Lower lobe of right lung (tissue), 2 donors: ENCODE data around the gene DES. TPM values are rescaled to one million over a fixed set of nuclear protein-coding genes. Genes with fewer than 3 reads are reported as not detected.

ENCODE experiments used
- ATAC-seq, 2 donors: fragments of 200-7000 bp; cut with Tn5 transposase; one replicate each; pipeline ENCODE4 v1.9.1; 2020 to 2022; ENCODE audit warnings: mild to moderate bottlenecking in 2 of 2, moderate library complexity in 2 of 2
- DNase-seq: peaks from one replicate; pipeline ENCODE4 v3.0.0-alpha.2; 2020
- H3K27ac ChIP-seq: fragments of 200-600 bp; one replicate; pipeline ENCODE4 v1.8.0; 2022
- H3K27me3 ChIP-seq: fragments of 200-600 bp; one replicate; pipeline ENCODE4 v1.8.0; 2022; ENCODE audit warnings: low read depth
- H3K36me3 ChIP-seq: fragments of 200-600 bp; one replicate; pipeline ENCODE4 v1.8.0; 2022; ENCODE audit warnings: mild to moderate bottlenecking
- H3K4me1 ChIP-seq: fragments of 200-600 bp; one replicate; pipeline ENCODE4 v1.8.0; 2022
- H3K4me3 ChIP-seq: fragments of 200-600 bp; one replicate; pipeline ENCODE4 v1.8.0; 2022; ENCODE audit warnings: mild to moderate bottlenecking
- H3K9me3 ChIP-seq: fragments of 200-600 bp; one replicate; pipeline ENCODE4 v1.8.0; 2022
- intact Hi-C: fragments of 100-400 bp; cut with DNase I; formaldehyde crosslinking; loops from one replicate; pipeline ENCODE4 v1.11.0; 2022
- total RNA-seq: library from RNA; stranded (reverse); fragmentation: NEBNext Ultra II Directional; extraction: Animal tissue kit (Norgen Biotek cat#: 25700); gene quantifications from one replicate; pipeline ENCODE4 v1.2.1, GENCODE V29; 2021
- TF ChIP-seq, protein P1 (sequence below): fragments of 200-600 bp; IDR thresholded peaks from one replicate; pipeline ENCODE4 v1.8.0; 2022; ENCODE audit warnings: antibody characterized with exemption, mild to moderate bottlenecking
- donor health status: DM: no; HTN: yes; CAD: no; lungs with severe emphysema.

DES gene
- total RNA-seq, 1 donor from 2014 or later, result 64.5 TPM

DNA sequence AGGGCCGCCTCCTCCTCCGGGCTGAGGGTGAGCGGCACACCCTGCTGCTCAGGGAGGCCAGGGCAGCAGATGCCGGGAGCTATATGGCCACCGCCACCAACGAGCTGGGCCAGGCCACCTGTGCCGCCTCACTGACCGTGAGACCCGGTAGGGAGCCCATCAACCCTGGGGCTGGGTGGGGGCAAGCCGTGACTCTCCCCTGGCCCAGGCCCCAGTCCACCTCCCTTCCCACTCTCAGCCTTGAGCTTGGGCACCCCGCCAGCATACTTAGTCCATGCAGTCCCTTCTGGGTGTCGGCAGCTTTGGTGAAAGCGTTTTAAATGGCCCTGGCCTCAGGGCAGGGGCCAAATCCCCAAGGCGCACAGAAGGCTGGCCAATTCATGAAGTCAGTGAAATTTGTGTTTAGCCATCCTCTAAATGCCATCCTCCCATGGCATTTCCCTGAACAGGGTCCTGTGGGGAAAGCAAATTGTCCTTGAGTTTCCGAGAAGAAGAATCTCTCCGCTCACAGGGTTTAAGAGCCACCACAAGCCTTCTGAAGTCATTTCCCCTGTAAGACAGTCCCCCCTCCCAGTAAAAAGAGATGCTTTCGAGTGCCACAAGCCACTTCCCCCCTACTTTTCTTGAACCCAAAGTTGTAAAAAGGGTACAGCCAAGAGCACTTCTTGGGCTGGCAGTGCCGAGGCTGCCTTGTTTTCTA, 33.6 kb downstream of the DES start:
- H3K4me1 ChIP-seq, result no peaks in the 10 kb centered on the region
- ATAC-seq (no peak), DNase-seq (no peak)
- H3K36me3 ChIP-seq, result no peaks in the 10 kb centered on the region
- no peak overlapping the region for H3K4me3 ChIP-seq
- no peaks in the 10 kb centered on the region for H3K9me3 ChIP-seq
- TF ChIP-seq, protein P1, sequence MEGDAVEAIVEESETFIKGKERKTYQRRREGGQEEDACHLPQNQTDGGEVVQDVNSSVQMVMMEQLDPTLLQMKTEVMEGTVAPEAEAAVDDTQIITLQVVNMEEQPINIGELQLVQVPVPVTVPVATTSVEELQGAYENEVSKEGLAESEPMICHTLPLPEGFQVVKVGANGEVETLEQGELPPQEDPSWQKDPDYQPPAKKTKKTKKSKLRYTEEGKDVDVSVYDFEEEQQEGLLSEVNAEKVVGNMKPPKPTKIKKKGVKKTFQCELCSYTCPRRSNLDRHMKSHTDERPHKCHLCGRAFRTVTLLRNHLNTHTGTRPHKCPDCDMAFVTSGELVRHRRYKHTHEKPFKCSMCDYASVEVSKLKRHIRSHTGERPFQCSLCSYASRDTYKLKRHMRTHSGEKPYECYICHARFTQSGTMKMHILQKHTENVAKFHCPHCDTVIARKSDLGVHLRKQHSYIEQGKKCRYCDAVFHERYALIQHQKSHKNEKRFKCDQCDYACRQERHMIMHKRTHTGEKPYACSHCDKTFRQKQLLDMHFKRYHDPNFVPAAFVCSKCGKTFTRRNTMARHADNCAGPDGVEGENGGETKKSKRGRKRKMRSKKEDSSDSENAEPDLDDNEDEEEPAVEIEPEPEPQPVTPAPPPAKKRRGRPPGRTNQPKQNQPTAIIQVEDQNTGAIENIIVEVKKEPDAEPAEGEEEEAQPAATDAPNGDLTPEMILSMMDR, result no peak
- no peak overlapping the region for H3K27ac ChIP-seq
- intact Hi-C loops, result no loop called here
- peaks cover 48% of the 10 kb centered on the region for H3K27me3 ChIP-seq

- intact Hi-C loops, result no loop called here
- peak overlapping the region; percentile 49 for H3K27ac ChIP-seq
- no peaks in the 10 kb centered on the region for H3K4me1 ChIP-seq
- TF ChIP-seq, protein P1, result no peak
- no peak for DNase-seq
- H3K9me3 ChIP-seq, result no peaks in the 10 kb centered on the region
- H3K36me3 ChIP-seq, result no peaks in the 10 kb centered on the region
- no peak overlapping the region for H3K4me3 ChIP-seq
- no peak for ATAC-seq
- H3K27me3 ChIP-seq, result peaks cover 41% of the 10 kb centered on the region
Observed at GRCh38 chr2:219452361-219453317, 34.5 kb downstream of the DES start.

GRCh38 chr2:219453671-219454590, 35.8 kb downstream of the DES start:
- Histone ChIP-seq H3K27ac (peak overlapping the region; percentile 49), H3K4me3 (no peak overlapping the region), H3K27me3 (peaks cover 35% of the 10 kb centered on the region), H3K9me3 (no peaks in the 10 kb centered on the region), H3K36me3 (no peaks in the 10 kb centered on the region), H3K4me1 (no peaks in the 10 kb centered on the region)
- ATAC-seq (no peak), DNase-seq (peak; percentile 45)
- intact Hi-C loops, result no loop called here
- TF ChIP-seq, protein P1, result no peak

GRCh38 chr2:219455581-219455980, 37.4 kb downstream of the DES start:
- Histone ChIP-seq H3K4me1 (peaks cover 4% of the 10 kb centered on the region), H3K9me3 (no peaks in the 10 kb centered on the region), H3K4me3 (no peak overlapping the region), H3K27ac (no peak overlapping the region), H3K36me3 (no peaks in the 10 kb centered on the region), H3K27me3 (peaks cover 33% of the 10 kb centered on the region)
- no peak for ATAC-seq
- DNase-seq, result no peak
- intact Hi-C loops, result no loop called here
- TF ChIP-seq, protein P1, result no peak

GRCh38 chr2:219457784-219458369, 39.7 kb downstream of the DES start:
- intact Hi-C loops, result no loop called here
- H3K4me3 ChIP-seq, result no peak overlapping the region
- TF ChIP-seq, protein P1, result peak; percentile 13
- DNase-seq (no peak), ATAC-seq (no peak)
- no peaks in the 10 kb centered on the region for H3K9me3 ChIP-seq
- H3K36me3 ChIP-seq, result no peaks in the 10 kb centered on the region
- peaks cover 23% of the 10 kb centered on the region for H3K27me3 ChIP-seq
- H3K27ac ChIP-seq, result no peak overlapping the region
- peaks cover 4% of the 10 kb centered on the region for H3K4me1 ChIP-seq
